Memory B cell (primary cell): ENCODE measurements around the gene ANO4.

Experiments used
- ATAC-seq: fragments of 150-1000 bp; cut with Tn5 transposase; 2 replicates; pipeline ENCODE4 v1.10.0; 2021; ENCODE audit warnings: low read depth, mild to moderate bottlenecking, moderate library complexity
- DNase-seq, 2 donors: peaks; one replicate each; pipeline ENCODE4 v3.0.0; 2022; ENCODE audit warnings: low spot score in 2 of 2
- H3K27ac Mint-ChIP-seq: one replicate; pipeline ENCODE4 v1.8.0; 2022; ENCODE audit warnings: mild to moderate bottlenecking, moderate library complexity, mixed read lengths
- H3K27me3 Mint-ChIP-seq: one replicate; pipeline ENCODE4 v1.8.0; 2022; ENCODE audit warnings: mixed read lengths
- H3K36me3 Mint-ChIP-seq: one replicate; pipeline ENCODE4 v1.8.0; 2022; ENCODE audit warnings: mild to moderate bottlenecking, mixed read lengths
- H3K4me1 Mint-ChIP-seq: one replicate; pipeline ENCODE4 v1.8.0; 2022; ENCODE audit warnings: mixed read lengths
- H3K4me3 Mint-ChIP-seq: one replicate; pipeline ENCODE4 v1.8.0; 2022; ENCODE audit warnings: mild to moderate bottlenecking, moderate library complexity, mixed read lengths
- H3K9me3 Mint-ChIP-seq: one replicate; pipeline ENCODE4 v1.8.0; 2022; ENCODE audit warnings: mixed read lengths

Gene ANO4

GRCh38 chr12:100956311-100956852 is 161.8 kb downstream of the ANO4 start:
- Mint-ChIP-seq H3K4me3 (no peak overlapping the region), H3K27ac (no peak overlapping the region), H3K27me3 (peaks cover 5% of the 10 kb centered on the region), H3K4me1 (no peaks in the 10 kb centered on the region), H3K9me3 (peaks cover 1% of the 10 kb centered on the region), H3K36me3 (no peaks in the 10 kb centered on the region)
- ATAC-seq (no peak), DNase-seq (no peak)

- Mint-ChIP-seq H3K9me3 (peaks cover 3% of the 10 kb centered on the region), H3K27ac (no peak overlapping the region), H3K36me3 (no peaks in the 10 kb centered on the region), H3K27me3 (peaks cover 7% of the 10 kb centered on the region), H3K4me1 (no peaks in the 10 kb centered on the region), H3K4me3 (no peak overlapping the region)
- DNase-seq: no peak
- no peak for ATAC-seq
Observed at GRCh38 chr12:100959481-100959880, 164.9 kb downstream of the ANO4 start.

GRCh38 chr12:100962086-100962712 is 167.6 kb downstream of the ANO4 start:
- peaks cover 12% of the 10 kb centered on the region for H3K27me3 Mint-ChIP-seq
- H3K4me1 Mint-ChIP-seq: no peaks in the 10 kb centered on the region
- H3K9me3 Mint-ChIP-seq: peaks cover 3% of the 10 kb centered on the region
- H3K27ac Mint-ChIP-seq: no peak overlapping the region
- no peak overlapping the region for H3K4me3 Mint-ChIP-seq
- no peaks in the 10 kb centered on the region for H3K36me3 Mint-ChIP-seq
- ATAC-seq (no peak), DNase-seq (no peak)

- DNase-seq (no peak), ATAC-seq (no peak)
- Mint-ChIP-seq H3K9me3 (peaks cover 3% of the 10 kb centered on the region), H3K36me3 (no peaks in the 10 kb centered on the region), H3K4me3 (no peak overlapping the region), H3K27ac (no peak overlapping the region), H3K27me3 (peaks cover 10% of the 10 kb centered on the region), H3K4me1 (no peaks in the 10 kb centered on the region)
Observed at GRCh38 chr12:100963381-100963780, 168.8 kb downstream of the ANO4 start.

GRCh38 chr12:100964028-100964427 is 169.5 kb downstream of the ANO4 start:
- Mint-ChIP-seq H3K27ac (no peak overlapping the region), H3K4me1 (no peaks in the 10 kb centered on the region), H3K4me3 (no peak overlapping the region), H3K9me3 (peaks cover 3% of the 10 kb centered on the region), H3K27me3 (peaks cover 10% of the 10 kb centered on the region), H3K36me3 (no peaks in the 10 kb centered on the region)
- DNase-seq: no peak
- ATAC-seq: no peak

- ATAC-seq (no peak), DNase-seq (no peak)
- Mint-ChIP-seq H3K27me3 (peaks cover 7% of the 10 kb centered on the region), H3K27ac (no peak overlapping the region), H3K9me3 (peaks cover 1% of the 10 kb centered on the region), H3K4me3 (no peak overlapping the region), H3K4me1 (no peaks in the 10 kb centered on the region), H3K36me3 (no peaks in the 10 kb centered on the region)
Observed at GRCh38 chr12:100967189-100967588, 172.6 kb downstream of the ANO4 start.

GRCh38 chr12:100970894-100971293 is 176.3 kb downstream of the ANO4 start:
- ATAC-seq (no peak), DNase-seq (no peak)
- H3K4me1 Mint-ChIP-seq: no peaks in the 10 kb centered on the region
- H3K4me3 Mint-ChIP-seq: no peak overlapping the region
- H3K27me3 Mint-ChIP-seq: no peaks in the 10 kb centered on the region
- no peak overlapping the region for H3K27ac Mint-ChIP-seq
- no peaks in the 10 kb centered on the region for H3K36me3 Mint-ChIP-seq
- no peaks in the 10 kb centered on the region for H3K9me3 Mint-ChIP-seq

GRCh38 chr12:100972121-100972520 is 177.5 kb downstream of the ANO4 start:
- no peak overlapping the region for H3K4me3 Mint-ChIP-seq
- no peak overlapping the region for H3K27ac Mint-ChIP-seq
- H3K4me1 Mint-ChIP-seq: no peaks in the 10 kb centered on the region
- DNase-seq: no peak
- ATAC-seq: no peak
- no peaks in the 10 kb centered on the region for H3K36me3 Mint-ChIP-seq
- no peaks in the 10 kb centered on the region for H3K9me3 Mint-ChIP-seq
- H3K27me3 Mint-ChIP-seq: no peaks in the 10 kb centered on the region

GRCh38 chr12:100974341-100974740 is 179.8 kb downstream of the ANO4 start:
- peaks cover 2% of the 10 kb centered on the region for H3K9me3 Mint-ChIP-seq
- no peak overlapping the region for H3K27ac Mint-ChIP-seq
- H3K36me3 Mint-ChIP-seq: no peaks in the 10 kb centered on the region
- DNase-seq (no peak), ATAC-seq (no peak)
- H3K4me1 Mint-ChIP-seq: no peaks in the 10 kb centered on the region
- H3K4me3 Mint-ChIP-seq: no peak overlapping the region
- no peaks in the 10 kb centered on the region for H3K27me3 Mint-ChIP-seq

- ATAC-seq: no peak
- DNase-seq: no peak
- H3K9me3 Mint-ChIP-seq: peaks cover 2% of the 10 kb centered on the region
- H3K4me3 Mint-ChIP-seq: no peak overlapping the region
- H3K4me1 Mint-ChIP-seq: no peaks in the 10 kb centered on the region
- H3K36me3 Mint-ChIP-seq: no peaks in the 10 kb centered on the region
- no peak overlapping the region for H3K27ac Mint-ChIP-seq
- no peaks in the 10 kb centered on the region for H3K27me3 Mint-ChIP-seq
Observed at GRCh38 chr12:100974747-100975146, 180.2 kb downstream of the ANO4 start.

- no peaks in the 10 kb centered on the region for H3K4me1 Mint-ChIP-seq
- no peak overlapping the region for H3K27ac Mint-ChIP-seq
- peaks cover 2% of the 10 kb centered on the region for H3K9me3 Mint-ChIP-seq
- DNase-seq (no peak), ATAC-seq (no peak)
- H3K27me3 Mint-ChIP-seq: no peaks in the 10 kb centered on the region
- H3K36me3 Mint-ChIP-seq: no peaks in the 10 kb centered on the region
- no peak overlapping the region for H3K4me3 Mint-ChIP-seq
Observed at GRCh38 chr12:100976735-100977134, 182.2 kb downstream of the ANO4 start.

GRCh38 chr12:100980856-100981255 is 186.3 kb downstream of the ANO4 start:
- Mint-ChIP-seq H3K9me3 (peaks cover 2% of the 10 kb centered on the region), H3K4me1 (no peaks in the 10 kb centered on the region), H3K27me3 (no peaks in the 10 kb centered on the region), H3K36me3 (no peaks in the 10 kb centered on the region), H3K27ac (no peak overlapping the region), H3K4me3 (no peak overlapping the region)
- DNase-seq (no peak), ATAC-seq (no peak)

- H3K27me3 Mint-ChIP-seq: no peaks in the 10 kb centered on the region
- no peaks in the 10 kb centered on the region for H3K36me3 Mint-ChIP-seq
Observed at GRCh38 chr12:100982511-100983183, 188.1 kb downstream of the ANO4 start.

GRCh38 chr12:100984796-100985195 is 190.2 kb downstream of the ANO4 start:
- peaks cover 4% of the 10 kb centered on the region for H3K9me3 Mint-ChIP-seq
- H3K27me3 Mint-ChIP-seq: peaks cover 4% of the 10 kb centered on the region
- DNase-seq (no peak), ATAC-seq (no peak)
- no peaks in the 10 kb centered on the region for H3K36me3 Mint-ChIP-seq
- no peak overlapping the region for H3K27ac Mint-ChIP-seq
- peaks cover 3% of the 10 kb centered on the region for H3K4me1 Mint-ChIP-seq
- no peak overlapping the region for H3K4me3 Mint-ChIP-seq

More at GRCh38 chr12:100982511-100983183, 188.1 kb downstream of the ANO4 start:
- Mint-ChIP-seq H3K27ac (no peak overlapping the region), H3K9me3 (peaks cover 2% of the 10 kb centered on the region), H3K4me3 (no peak overlapping the region), H3K4me1 (no peaks in the 10 kb centered on the region)
- DNase-seq (no peak), ATAC-seq (no peak)
